IMR-90 (cell line): ENCODE data around the gene PSMD12. TPM values are rescaled to one million over a fixed set of nuclear protein-coding genes. Genes with fewer than 3 reads are reported as not detected.

Source experiments
- ATAC-seq: fragments of 200-7000 bp; cut with Tn5 transposase; 2 replicates; pipeline ENCODE4 v1.9.1; 2020; ENCODE audit warnings: low read depth, mild to moderate bottlenecking, moderate library complexity
- BruUV-seq: library from RNA; stranded (reverse); fragments of 400-500 nt; replicated peaks from 2 replicates; lab custom pipeline; 2021; lab: Mats Ljungman, UMichigan
- CTCF ChIA-PET: fragments of 300-600 bp; formaldehyde crosslinking; extraction: SDS; loops from one replicate; lab custom pipeline; 2021; ENCODE audit warnings: antibody characterized with exemption; lab: Yijun Ruan, JAX
- POLR2A ChIA-PET: fragments of 300-600 bp; sonication (Branson Sonifier 250); formaldehyde crosslinking; loops from one replicate; lab custom pipeline; 2022; ENCODE audit warnings: antibody characterized with exemption; ENCODE audit not compliant: unreplicated experiment; lab: Charles Lee
- DNase-seq: peaks from one replicate; pipeline ENCODE4 v3.0.0; 2013
- H2AFZ ChIP-seq: replicated peaks from 2 replicates; pipeline ENCODE3; 2013; ENCODE audit warnings: low read length, mild to moderate bottlenecking; ENCODE audit not compliant: poor library complexity
- H2AK5ac ChIP-seq: 2 replicates; pipeline ENCODE4 v1.6.1; 2013; ENCODE audit warnings: low read depth, low read length, inconsistent platforms
- H2AK9ac ChIP-seq: replicated peaks from 2 replicates; pipeline ENCODE3; 2013; ENCODE audit warnings: mild to moderate bottlenecking, low read depth, low read length, moderate library complexity; ENCODE audit not compliant: poor library complexity
- H2BK120ac ChIP-seq: 2 replicates; pipeline ENCODE4 v1.6.1; 2013; ENCODE audit warnings: low read depth, low read length, inconsistent platforms
- H2BK15ac ChIP-seq: 3 replicates; pipeline ENCODE4 v1.6.1; 2013; ENCODE audit warnings: low read depth, low read length, inconsistent platforms
- H2BK20ac ChIP-seq: 2 replicates; pipeline ENCODE4 v1.6.1; 2013; ENCODE audit warnings: low read depth, mild to moderate bottlenecking, inconsistent platforms, low read length, moderate library complexity
- H2BK5ac ChIP-seq: 2 replicates; pipeline ENCODE4 v1.6.1; 2013; ENCODE audit warnings: mild to moderate bottlenecking, low read depth, low read length, inconsistent platforms; ENCODE audit not compliant: poor library complexity, severe bottlenecking
- H3K14ac ChIP-seq: replicated peaks from 2 replicates; pipeline ENCODE4 v1.6.1; 2013; ENCODE audit warnings: low read depth, low read length, inconsistent platforms
- H3K18ac ChIP-seq: 2 replicates; pipeline ENCODE4 v1.6.1; 2013; ENCODE audit warnings: low read depth, low read length, control low read depth
- H3K23ac ChIP-seq: 2 replicates; pipeline ENCODE4 v1.6.1; 2013; ENCODE audit warnings: low read depth, low read length, inconsistent platforms
- H3K27ac ChIP-seq: 2 replicates; pipeline ENCODE4 v1.5.1; 2013; ENCODE audit warnings: mild to moderate bottlenecking, control low read depth, low read length; ENCODE audit not compliant: insufficient read depth
- H3K27me3 ChIP-seq: 2 replicates; pipeline ENCODE4 v1.6.1; 2013; ENCODE audit warnings: low read length; ENCODE audit not compliant: control insufficient read depth, insufficient read depth
- H3K36me3 ChIP-seq: 2 replicates; pipeline ENCODE4 v1.6.1; 2013; ENCODE audit warnings: low read length, mixed read lengths; ENCODE audit not compliant: control insufficient read depth, insufficient read depth
- H3K4ac ChIP-seq: 2 replicates; pipeline ENCODE4 v1.6.1; 2013; ENCODE audit warnings: low read depth, low read length, inconsistent platforms
- H3K4me1 ChIP-seq: 2 replicates; pipeline ENCODE4 v1.6.1; 2013; ENCODE audit warnings: low read length, mixed read lengths; ENCODE audit not compliant: control insufficient read depth, insufficient read depth
- H3K4me2 ChIP-seq: 2 replicates; pipeline ENCODE4 v1.6.1; 2013; ENCODE audit warnings: low read depth, mild to moderate bottlenecking, control low read depth, low read length, moderate library complexity
- H3K4me3 ChIP-seq: 2 replicates; pipeline ENCODE4 v1.5.1; 2013; ENCODE audit warnings: low read depth, mild to moderate bottlenecking, control low read depth, low read length, moderate library complexity; ENCODE audit not compliant: insufficient read depth
- H3K56ac ChIP-seq: 2 replicates; pipeline ENCODE4 v1.6.1; 2013; ENCODE audit warnings: low read length, inconsistent platforms; ENCODE audit not compliant: insufficient read depth; ENCODE audit errors: extremely low read depth
- H3K79me1 ChIP-seq, 2 experiments: 2 replicates each; pipeline ENCODE4 v1.6.1; 2013; ENCODE audit warnings: low read length in 2 of 2, inconsistent platforms in 1 of 2, low read depth in 1 of 2
- H3K9ac ChIP-seq: 2 replicates; pipeline ENCODE4 v1.6.1; 2013; ENCODE audit warnings: low read depth, low read length, control low read depth
- H3K9me1 ChIP-seq: 2 replicates; pipeline ENCODE4 v1.6.1; 2013; ENCODE audit warnings: low read length, inconsistent platforms; ENCODE audit not compliant: insufficient read depth
- H3K9me3 ChIP-seq: 2 replicates; pipeline ENCODE4 v1.6.1; 2013; ENCODE audit warnings: low read length; ENCODE audit not compliant: control insufficient read depth, insufficient read depth
- H4K20me1 ChIP-seq: 2 replicates; pipeline ENCODE4 v1.6.1; 2013; ENCODE audit warnings: low read length, inconsistent platforms; ENCODE audit not compliant: insufficient read depth
- H4K5ac ChIP-seq: 2 replicates; pipeline ENCODE4 v1.6.1; 2013; ENCODE audit warnings: mild to moderate bottlenecking, low read depth, low read length, control low read depth
- H4K8ac ChIP-seq, 2 experiments: 2 replicates each; pipeline ENCODE4 v1.6.1; 2013; ENCODE audit warnings: low read depth in 2 of 2, low read length in 2 of 2, control low read depth in 1 of 2, inconsistent platforms in 1 of 2
- H4K91ac ChIP-seq: 2 replicates; pipeline ENCODE4 v1.6.1; 2013; ENCODE audit warnings: low read depth, low read length, inconsistent platforms; ENCODE audit not compliant: insufficient read depth
- BHLHE40 ChIP-seq: fragments of 150-350 bp; IDR thresholded peaks from 2 replicates; pipeline ENCODE4 v1.6.1; 2016; ENCODE audit warnings: mild to moderate bottlenecking, low read depth, low read length
- CHD1 ChIP-seq: IDR thresholded peaks from 2 replicates; pipeline ENCODE4 v1.6.1; 2012; ENCODE audit warnings: low read depth, low read length, improper control_type of control experiment
- CTCF ChIP-seq: conservative IDR thresholded peaks from 2 replicates; pipeline ENCODE4 v1.5.1; 2012; ENCODE audit warnings: mild to moderate bottlenecking, low read depth, low read length, improper control_type of control experiment
- ELK1 ChIP-seq: fragments of 150-350 bp; IDR thresholded peaks from 2 replicates; pipeline ENCODE4 v1.6.1; 2016; ENCODE audit warnings: low read depth, mild to moderate bottlenecking, low read length, moderate library complexity, borderline replicate concordance
- MAFK ChIP-seq: IDR thresholded peaks from 2 replicates; pipeline ENCODE4 v1.6.1; 2012; ENCODE audit warnings: low read depth, low read length, improper control_type of control experiment
- MAZ ChIP-seq: IDR thresholded peaks from 2 replicates; pipeline ENCODE4 v1.6.1; 2012; ENCODE audit warnings: low read depth, mild to moderate bottlenecking, low read length, improper control_type of control experiment, moderate library complexity, borderline replicate concordance
- MXI1 ChIP-seq: IDR thresholded peaks from 2 replicates; pipeline ENCODE4 v1.6.1; 2012; ENCODE audit warnings: low read depth, mild to moderate bottlenecking, low read length, moderate library complexity, borderline replicate concordance
- NFE2L2 ChIP-seq: fragments of 150-350 bp; IDR thresholded peaks from 2 replicates; pipeline ENCODE4 v1.6.1; 2016; ENCODE audit warnings: low read depth, mild to moderate bottlenecking, low read length
- RAD21 ChIP-seq: IDR thresholded peaks from 2 replicates; pipeline ENCODE4 v1.6.1; 2012; ENCODE audit warnings: low read length, improper control_type of control experiment
- RCOR1 ChIP-seq: IDR thresholded peaks from 2 replicates; pipeline ENCODE4 v1.6.1; 2012; ENCODE audit warnings: mild to moderate bottlenecking, low read length, improper control_type of control experiment; ENCODE audit not compliant: insufficient replicate concordance
- SMC3 ChIP-seq: fragments of 150-350 bp; IDR thresholded peaks from 2 replicates; pipeline ENCODE4 v1.6.1; 2016; ENCODE audit warnings: low read depth, mild to moderate bottlenecking, antibody characterized with exemption, low read length, moderate library complexity
- USF2 ChIP-seq: fragments of 150-350 bp; IDR thresholded peaks from 2 replicates; pipeline ENCODE4 v1.6.1; 2017; ENCODE audit warnings: mild to moderate bottlenecking, antibody characterized with exemption, low read length, low read depth
- WGBS, 2 experiments: methylation state at CpG; one replicate each; pipeline versions ENCODE4 v1.1.5 to v1.1.7; 2013; ENCODE audit warnings: missing lambda C conversion rate in 2 of 2; ENCODE audit not compliant: insufficient read length in 1 of 2; ENCODE audit errors: extremely low coverage in 2 of 2; 5-methylcytosine and 5-hydroxymethylcytosine counted together
- dilution Hi-C: fragments of 300-500 bp; cut with HindIII; formaldehyde crosslinking; loops from one replicate; pipeline ENCODE4 v1.14.3; 2018; ENCODE audit warnings: low sequenced_read_pairs; ENCODE audit not compliant: unreplicated experiment
- in situ Hi-C: fragments of 300-500 bp; cut with MboI; formaldehyde crosslinking; loops from 3 replicates; pipeline ENCODE4 v1.14.3; 2019; ENCODE audit warnings: low sequenced_read_pairs, inconsistent platforms, mixed read lengths
- intact Hi-C: fragments of 100-400 bp; cut with micrococcal nuclease; formaldehyde crosslinking; loops from 2 replicates; pipeline ENCODE4 v1.10.0; 2022
- polyA plus RNA-seq, 3 experiments: library from polyadenylated mRNA; depleted of rRNA; stranded (reverse); fragments of >200 nt; gene quantifications; 2 replicates each; pipeline ENCODE4 v1.2.3, GENCODE V29; 2012; ENCODE audit warnings: low replicate concordance in 1 of 3
- total RNA-seq: library from RNA; depleted of rRNA; stranded (reverse); fragments of >200 nt; gene quantifications from 2 replicates; pipeline ENCODE4 v1.2.3, GENCODE V29; 2012

The PSMD12 gene
- total and polyA plus RNA-seq, 2 of the 4 experiments (the other 2 are of a cell fraction) = 17.9 to 39.7 TPM

- CTCF ChIA-PET = no interaction called here
- Histone ChIP-seq H3K36me3 (no peaks in the 10 kb centered on the region), H3K56ac (no peak overlapping the region), H2BK5ac (no peak overlapping the region), H3K9me3 (peaks cover 2% of the 10 kb centered on the region; the same call in 1 of the 2 replicates), H3K9ac (no peak overlapping the region), H2AK9ac (no peak overlapping the region), H3K14ac (no peak overlapping the region), H2BK15ac (no peak overlapping the region), H3K4me1 (no peaks in the 10 kb centered on the region), H4K91ac (no peak overlapping the region), H3K18ac (no peak overlapping the region), H3K4ac (no peak overlapping the region), H2AK5ac (no peak overlapping the region), H3K79me1 (no peaks in the 10 kb centered on the region), H4K20me1 (no peaks in the 10 kb centered on the region), H3K4me3 (no peak overlapping the region), H3K27ac (no peak overlapping the region), H3K9me1 (no peaks in the 10 kb centered on the region; the same call in 1 of the 2 replicates), H2AFZ (no peak overlapping the region), H3K23ac (no peak overlapping the region), H3K27me3 (no peaks in the 10 kb centered on the region), H2BK20ac (no peak overlapping the region), H4K5ac (no peak overlapping the region), H3K4me2 (no peak overlapping the region), H2BK120ac (no peak overlapping the region), H4K8ac (no peak overlapping the region)
- POLR2A ChIA-PET = no interaction called here
- WGBS, 2 experiments = no CpG with 5 or more reads among the region's 3 CpGs
- dilution Hi-C loops (no loop called here), in situ Hi-C loops (no loop called here), intact Hi-C loops (no loop called here)
- TF ChIP-seq SMC3 (no peak), MXI1 (no peak), NFE2L2 (no peak), BHLHE40 (no peak), MAZ (no peak), ELK1 (no peak), RCOR1 (no peak), CHD1 (no peak), MAFK (no peak), CTCF (no peak), RAD21 (no peak), USF2 (no peak)
- DNase-seq (no peak), ATAC-seq (no peak)
- no TSS peak for BruUV-seq
Measured at GRCh38 chr17:67328026-67328425, 38.4 kb downstream of the PSMD12 start.
